Measurements from ENCODE around the gene CSNK1D. TPM values are rescaled to one million over a fixed set of nuclear protein-coding genes. Genes with fewer than 3 reads are reported as not detected.

CSNK1D gene
- total RNA-seq, 1 experiment from 2014 or later, result 111 TPM

DNA sequence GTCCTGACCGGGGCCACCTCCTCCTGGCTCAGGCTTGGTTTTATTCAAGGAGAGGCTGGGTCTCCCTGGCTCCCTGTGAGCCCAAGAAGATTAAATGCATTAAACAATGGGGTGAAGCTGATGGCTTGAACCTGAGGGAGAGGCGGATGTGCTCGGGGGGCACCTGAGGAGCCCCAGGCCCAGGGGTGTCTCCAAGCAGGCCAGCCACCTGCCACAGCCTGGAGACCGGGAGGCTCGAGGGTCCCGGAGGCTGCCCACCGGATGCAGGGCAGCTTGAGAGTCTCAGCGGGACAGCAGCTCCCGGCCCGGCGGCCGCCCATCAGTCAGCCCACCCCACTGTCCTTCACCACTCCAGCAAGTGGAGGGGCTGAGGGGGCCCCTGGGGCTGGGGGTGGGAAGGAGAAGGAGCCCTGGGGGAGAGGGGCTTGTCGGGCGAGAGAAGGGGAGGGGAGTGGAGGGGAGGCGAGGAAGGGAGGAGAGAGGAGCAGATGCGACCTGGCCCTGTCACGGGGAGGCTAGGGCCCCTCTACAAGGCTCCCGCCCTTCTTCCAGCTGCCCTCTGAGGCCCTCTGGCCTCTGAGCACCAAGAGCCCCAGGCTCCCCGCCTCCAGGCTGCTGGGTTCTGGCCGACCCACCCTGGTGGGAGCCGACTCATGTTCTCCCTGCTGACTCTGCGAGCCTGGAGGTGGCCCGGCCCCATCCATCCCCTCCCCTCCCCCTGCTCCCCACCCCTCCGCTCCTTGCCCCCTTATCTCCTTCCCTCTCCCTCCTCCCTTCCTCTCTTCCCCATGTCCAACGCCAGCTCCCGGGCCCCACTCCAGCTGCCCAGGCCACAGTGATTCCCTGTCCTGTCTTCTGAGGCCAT is 30.7 kb upstream of the CSNK1D start:
- DNase-seq (ENCODE audit: low spot score), result no peak
- Mint-ChIP-seq H3K36me3 (no peaks in the 10 kb centered on the region), H3K4me3 (no peak overlapping the region), H3K27ac (no peak overlapping the region), H3K4me1 (no peaks in the 10 kb centered on the region), H3K27me3 (ENCODE audit: low read depth) (no peaks in the 10 kb centered on the region; the same call in 1 of the 2 replicates), H3K9me3 (no peaks in the 10 kb centered on the region)
- no peak for ATAC-seq
- ChIA-PET POLR2A (no interaction called here), CTCF (interaction anchor here (0.7 to 1.2 kb wide), 2 partner anchors 47 to 68 kb away, joined by 3 read pairs; no protein-coding TSS in a partner anchor)
- TF ChIP-seq FOXJ3 (CRISPR knock-in tag; IDR thresholded peaks at IDR 0.05; ENCODE audit: borderline replicate concordance) (no peak), KAT7 (CRISPR knock-in tag; IDR thresholded peaks at IDR 0.05; ENCODE audit: borderline replicate concordance) (no peak), NR3C1 (CRISPR knock-in tag; conservative IDR thresholded peaks at IDR 0.05; ENCODE audit: low read depth) (no peak), ZNF232 (CRISPR knock-in tag; IDR thresholded peaks at IDR 0.05) (no peak), OVOL2 (CRISPR knock-in tag; IDR thresholded peaks at IDR 0.05; ENCODE audit: borderline replicate concordance) (no peak), ELF4 (CRISPR knock-in tag; IDR thresholded peaks at IDR 0.05; ENCODE audit: low read depth) (no peak), RELA (CRISPR knock-in tag; IDR thresholded peaks at IDR 0.05; ENCODE audit: borderline replicate concordance) (no peak), TEAD4 (CRISPR knock-in tag; IDR thresholded peaks at IDR 0.05) (no peak), FOXK1 (CRISPR knock-in tag; IDR thresholded peaks at IDR 0.05) (no peak), ZNF121 (CRISPR knock-in tag; IDR thresholded peaks at IDR 0.05) (no peak), ZNF396 (CRISPR knock-in tag; IDR thresholded peaks at IDR 0.05; ENCODE audit: borderline replicate concordance) (no peak)
- TF ChIP-seq, protein P1, sequence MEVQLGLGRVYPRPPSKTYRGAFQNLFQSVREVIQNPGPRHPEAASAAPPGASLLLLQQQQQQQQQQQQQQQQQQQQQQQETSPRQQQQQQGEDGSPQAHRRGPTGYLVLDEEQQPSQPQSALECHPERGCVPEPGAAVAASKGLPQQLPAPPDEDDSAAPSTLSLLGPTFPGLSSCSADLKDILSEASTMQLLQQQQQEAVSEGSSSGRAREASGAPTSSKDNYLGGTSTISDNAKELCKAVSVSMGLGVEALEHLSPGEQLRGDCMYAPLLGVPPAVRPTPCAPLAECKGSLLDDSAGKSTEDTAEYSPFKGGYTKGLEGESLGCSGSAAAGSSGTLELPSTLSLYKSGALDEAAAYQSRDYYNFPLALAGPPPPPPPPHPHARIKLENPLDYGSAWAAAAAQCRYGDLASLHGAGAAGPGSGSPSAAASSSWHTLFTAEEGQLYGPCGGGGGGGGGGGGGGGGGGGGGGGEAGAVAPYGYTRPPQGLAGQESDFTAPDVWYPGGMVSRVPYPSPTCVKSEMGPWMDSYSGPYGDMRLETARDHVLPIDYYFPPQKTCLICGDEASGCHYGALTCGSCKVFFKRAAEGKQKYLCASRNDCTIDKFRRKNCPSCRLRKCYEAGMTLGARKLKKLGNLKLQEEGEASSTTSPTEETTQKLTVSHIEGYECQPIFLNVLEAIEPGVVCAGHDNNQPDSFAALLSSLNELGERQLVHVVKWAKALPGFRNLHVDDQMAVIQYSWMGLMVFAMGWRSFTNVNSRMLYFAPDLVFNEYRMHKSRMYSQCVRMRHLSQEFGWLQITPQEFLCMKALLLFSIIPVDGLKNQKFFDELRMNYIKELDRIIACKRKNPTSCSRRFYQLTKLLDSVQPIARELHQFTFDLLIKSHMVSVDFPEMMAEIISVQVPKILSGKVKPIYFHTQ (CRISPR knock-in tag; IDR thresholded peaks at IDR 0.05), result no peak
- TF ChIP-seq, protein P2, sequence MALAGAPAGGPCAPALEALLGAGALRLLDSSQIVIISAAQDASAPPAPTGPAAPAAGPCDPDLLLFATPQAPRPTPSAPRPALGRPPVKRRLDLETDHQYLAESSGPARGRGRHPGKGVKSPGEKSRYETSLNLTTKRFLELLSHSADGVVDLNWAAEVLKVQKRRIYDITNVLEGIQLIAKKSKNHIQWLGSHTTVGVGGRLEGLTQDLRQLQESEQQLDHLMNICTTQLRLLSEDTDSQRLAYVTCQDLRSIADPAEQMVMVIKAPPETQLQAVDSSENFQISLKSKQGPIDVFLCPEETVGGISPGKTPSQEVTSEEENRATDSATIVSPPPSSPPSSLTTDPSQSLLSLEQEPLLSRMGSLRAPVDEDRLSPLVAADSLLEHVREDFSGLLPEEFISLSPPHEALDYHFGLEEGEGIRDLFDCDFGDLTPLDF (CRISPR knock-in tag; IDR thresholded peaks at IDR 0.05), result no peak
- TF ChIP-seq, protein P3, sequence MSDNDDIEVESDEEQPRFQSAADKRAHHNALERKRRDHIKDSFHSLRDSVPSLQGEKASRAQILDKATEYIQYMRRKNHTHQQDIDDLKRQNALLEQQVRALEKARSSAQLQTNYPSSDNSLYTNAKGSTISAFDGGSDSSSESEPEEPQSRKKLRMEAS (CRISPR knock-in tag; IDR thresholded peaks at IDR 0.05), result no peak
- TF ChIP-seq, protein P4, sequence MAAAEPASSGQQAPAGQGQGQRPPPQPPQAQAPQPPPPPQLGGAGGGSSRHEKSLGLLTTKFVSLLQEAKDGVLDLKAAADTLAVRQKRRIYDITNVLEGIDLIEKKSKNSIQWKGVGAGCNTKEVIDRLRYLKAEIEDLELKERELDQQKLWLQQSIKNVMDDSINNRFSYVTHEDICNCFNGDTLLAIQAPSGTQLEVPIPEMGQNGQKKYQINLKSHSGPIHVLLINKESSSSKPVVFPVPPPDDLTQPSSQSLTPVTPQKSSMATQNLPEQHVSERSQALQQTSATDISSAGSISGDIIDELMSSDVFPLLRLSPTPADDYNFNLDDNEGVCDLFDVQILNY (CRISPR knock-in tag; IDR thresholded peaks at IDR 0.05), result no peak
- TF ChIP-seq, protein P5, sequence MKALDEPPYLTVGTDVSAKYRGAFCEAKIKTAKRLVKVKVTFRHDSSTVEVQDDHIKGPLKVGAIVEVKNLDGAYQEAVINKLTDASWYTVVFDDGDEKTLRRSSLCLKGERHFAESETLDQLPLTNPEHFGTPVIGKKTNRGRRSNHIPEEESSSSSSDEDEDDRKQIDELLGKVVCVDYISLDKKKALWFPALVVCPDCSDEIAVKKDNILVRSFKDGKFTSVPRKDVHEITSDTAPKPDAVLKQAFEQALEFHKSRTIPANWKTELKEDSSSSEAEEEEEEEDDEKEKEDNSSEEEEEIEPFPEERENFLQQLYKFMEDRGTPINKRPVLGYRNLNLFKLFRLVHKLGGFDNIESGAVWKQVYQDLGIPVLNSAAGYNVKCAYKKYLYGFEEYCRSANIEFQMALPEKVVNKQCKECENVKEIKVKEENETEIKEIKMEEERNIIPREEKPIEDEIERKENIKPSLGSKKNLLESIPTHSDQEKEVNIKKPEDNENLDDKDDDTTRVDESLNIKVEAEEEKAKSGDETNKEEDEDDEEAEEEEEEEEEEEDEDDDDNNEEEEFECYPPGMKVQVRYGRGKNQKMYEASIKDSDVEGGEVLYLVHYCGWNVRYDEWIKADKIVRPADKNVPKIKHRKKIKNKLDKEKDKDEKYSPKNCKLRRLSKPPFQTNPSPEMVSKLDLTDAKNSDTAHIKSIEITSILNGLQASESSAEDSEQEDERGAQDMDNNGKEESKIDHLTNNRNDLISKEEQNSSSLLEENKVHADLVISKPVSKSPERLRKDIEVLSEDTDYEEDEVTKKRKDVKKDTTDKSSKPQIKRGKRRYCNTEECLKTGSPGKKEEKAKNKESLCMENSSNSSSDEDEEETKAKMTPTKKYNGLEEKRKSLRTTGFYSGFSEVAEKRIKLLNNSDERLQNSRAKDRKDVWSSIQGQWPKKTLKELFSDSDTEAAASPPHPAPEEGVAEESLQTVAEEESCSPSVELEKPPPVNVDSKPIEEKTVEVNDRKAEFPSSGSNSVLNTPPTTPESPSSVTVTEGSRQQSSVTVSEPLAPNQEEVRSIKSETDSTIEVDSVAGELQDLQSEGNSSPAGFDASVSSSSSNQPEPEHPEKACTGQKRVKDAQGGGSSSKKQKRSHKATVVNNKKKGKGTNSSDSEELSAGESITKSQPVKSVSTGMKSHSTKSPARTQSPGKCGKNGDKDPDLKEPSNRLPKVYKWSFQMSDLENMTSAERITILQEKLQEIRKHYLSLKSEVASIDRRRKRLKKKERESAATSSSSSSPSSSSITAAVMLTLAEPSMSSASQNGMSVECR (CRISPR knock-in tag; IDR thresholded peaks at IDR 0.05; ENCODE audit: borderline replicate concordance), result no peak
